Measurements from ENCODE around the gene ABCD3. TPM values are rescaled to one million over a fixed set of nuclear protein-coding genes. Genes with fewer than 3 reads are reported as not detected.

Gene ABCD3
- total and polyA plus RNA-seq, 7 donors: 15.8 to 48.5 (median 37.7) TPM

DNA sequence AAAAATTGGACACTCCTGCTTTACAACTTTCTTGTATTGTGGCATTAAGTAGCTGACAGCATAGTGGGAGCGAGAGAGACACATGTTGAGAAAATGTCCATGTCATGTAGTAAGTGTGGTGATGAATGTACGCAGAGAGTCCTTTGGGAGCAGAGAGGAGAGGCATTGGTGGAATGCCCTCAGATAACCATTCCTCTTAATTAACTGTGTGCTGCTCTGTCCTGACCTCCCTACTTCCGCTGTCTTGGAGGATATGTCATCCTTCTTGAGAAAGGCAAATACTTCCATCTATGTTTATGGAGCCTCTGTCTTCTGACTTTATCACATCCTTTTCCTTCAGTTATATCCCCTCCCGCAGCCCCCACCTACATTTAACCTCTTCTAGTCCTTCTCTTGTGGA, 85.0 kb downstream of the ABCD3 start:
- ATAC-seq: no peak

DNA sequence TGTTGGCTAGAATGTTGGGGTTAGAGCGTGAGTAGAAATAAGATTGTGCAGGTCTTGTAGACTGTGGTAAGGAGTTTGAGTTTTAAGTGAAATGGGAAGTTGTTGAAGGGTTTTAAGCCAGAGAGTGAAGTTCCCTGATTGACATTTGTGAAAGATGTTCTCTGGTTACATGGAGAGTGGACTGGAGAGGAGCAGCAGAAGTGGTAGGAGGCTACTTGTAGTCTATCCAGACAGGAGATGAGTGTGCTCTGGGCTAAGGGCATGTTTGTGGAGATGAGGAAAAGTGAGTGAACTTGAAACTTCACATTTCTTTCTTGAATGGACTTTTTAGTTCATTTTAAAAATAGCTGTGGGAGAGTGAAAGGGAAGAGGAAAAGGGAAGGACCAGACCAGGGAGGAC, 86.4 kb downstream of the ABCD3 start:
- Histone ChIP-seq H3K36me3 (ENCODE audit: insufficient read depth in 1 of 2, low read depth in 1 of 2) (peaks cover 3 to 68% of the 10 kb centered on the region in 2 donors), H3K27ac (no peak overlapping the region), H3K4me3 (no peak overlapping the region), H3K4me1 (no peaks in the 10 kb centered on the region), H3K9me3 (no peaks in the 10 kb centered on the region), H3K27me3 (ENCODE audit: insufficient read depth in 3 of 3, low read length in 2 of 3) (no peaks in the 10 kb centered on the region)
- intact Hi-C loops (cut with DNase I): no loop called here
- no peak for ATAC-seq
- WGBS, 3 donors: 96 to 100% (median 97%) methylated on average over 1 of the region's 1 CpG
- TF ChIP-seq, protein P1, sequence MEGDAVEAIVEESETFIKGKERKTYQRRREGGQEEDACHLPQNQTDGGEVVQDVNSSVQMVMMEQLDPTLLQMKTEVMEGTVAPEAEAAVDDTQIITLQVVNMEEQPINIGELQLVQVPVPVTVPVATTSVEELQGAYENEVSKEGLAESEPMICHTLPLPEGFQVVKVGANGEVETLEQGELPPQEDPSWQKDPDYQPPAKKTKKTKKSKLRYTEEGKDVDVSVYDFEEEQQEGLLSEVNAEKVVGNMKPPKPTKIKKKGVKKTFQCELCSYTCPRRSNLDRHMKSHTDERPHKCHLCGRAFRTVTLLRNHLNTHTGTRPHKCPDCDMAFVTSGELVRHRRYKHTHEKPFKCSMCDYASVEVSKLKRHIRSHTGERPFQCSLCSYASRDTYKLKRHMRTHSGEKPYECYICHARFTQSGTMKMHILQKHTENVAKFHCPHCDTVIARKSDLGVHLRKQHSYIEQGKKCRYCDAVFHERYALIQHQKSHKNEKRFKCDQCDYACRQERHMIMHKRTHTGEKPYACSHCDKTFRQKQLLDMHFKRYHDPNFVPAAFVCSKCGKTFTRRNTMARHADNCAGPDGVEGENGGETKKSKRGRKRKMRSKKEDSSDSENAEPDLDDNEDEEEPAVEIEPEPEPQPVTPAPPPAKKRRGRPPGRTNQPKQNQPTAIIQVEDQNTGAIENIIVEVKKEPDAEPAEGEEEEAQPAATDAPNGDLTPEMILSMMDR (IDR thresholded peaks at IDR 0.05): no peak
- DNase-seq: no peak

More for the DNA sequence above, 85.0 kb downstream of the ABCD3 start:
- intact Hi-C loops (cut with DNase I): no loop called here
- DNase-seq: no peak
- Histone ChIP-seq H3K4me3 (no peak overlapping the region), H3K27me3 (ENCODE audit: insufficient read depth in 3 of 3, low read length in 2 of 3) (no peaks in the 10 kb centered on the region), H3K9me3 (no peaks in the 10 kb centered on the region), H3K27ac (no peak overlapping the region), H3K4me1 (no peaks in the 10 kb centered on the region), H3K36me3 (ENCODE audit: insufficient read depth in 1 of 2, low read depth in 1 of 2) (peaks cover 3 to 83% of the 10 kb centered on the region in 2 donors)
- TF ChIP-seq, protein P1 (IDR thresholded peaks at IDR 0.05): no peak
- WGBS, 3 donors: 82 to 89% (median 83%) methylated on average over 4 of the region's 4 CpGs

DNA sequence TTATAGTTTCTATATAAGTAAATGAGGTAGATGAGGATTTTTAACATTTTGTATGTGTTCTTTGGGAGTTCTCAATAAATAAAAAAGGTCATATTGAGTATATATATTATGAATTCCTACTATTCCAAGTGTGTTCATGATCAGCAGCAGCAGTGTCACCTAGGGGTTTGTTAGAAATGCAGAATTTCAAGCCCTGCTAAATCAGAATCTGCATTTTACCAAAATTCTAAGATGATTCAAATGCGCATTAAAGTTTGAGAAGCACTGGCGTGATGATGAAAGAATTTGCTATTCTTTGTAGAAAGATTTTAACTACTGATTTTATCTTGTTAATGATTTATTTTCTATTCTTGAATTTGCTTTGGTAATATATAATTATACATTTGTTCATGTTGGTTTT, 94.6 kb downstream of the ABCD3 start:
- H3K4me3 ChIP-seq: no peak overlapping the region
- intact Hi-C loops (cut with DNase I): no loop called here
- ATAC-seq (no peak), DNase-seq (no peak)
- H3K36me3 ChIP-seq (ENCODE audit: insufficient read depth in 1 of 2, low read depth in 1 of 2): peaks cover 0 to 19% of the 10 kb centered on the region in 2 donors
- no peak overlapping the region for H3K27ac ChIP-seq
- TF ChIP-seq, protein P1 (IDR thresholded peaks at IDR 0.05): no peak
- H3K27me3 ChIP-seq (ENCODE audit: insufficient read depth in 3 of 3, low read length in 2 of 3): no peaks in the 10 kb centered on the region
- H3K4me1 ChIP-seq: no peaks in the 10 kb centered on the region
- no peaks in the 10 kb centered on the region for H3K9me3 ChIP-seq
- WGBS, 3 donors: 97 to 100% (median 100%) methylated on average over 2 of the region's 2 CpGs

DNA sequence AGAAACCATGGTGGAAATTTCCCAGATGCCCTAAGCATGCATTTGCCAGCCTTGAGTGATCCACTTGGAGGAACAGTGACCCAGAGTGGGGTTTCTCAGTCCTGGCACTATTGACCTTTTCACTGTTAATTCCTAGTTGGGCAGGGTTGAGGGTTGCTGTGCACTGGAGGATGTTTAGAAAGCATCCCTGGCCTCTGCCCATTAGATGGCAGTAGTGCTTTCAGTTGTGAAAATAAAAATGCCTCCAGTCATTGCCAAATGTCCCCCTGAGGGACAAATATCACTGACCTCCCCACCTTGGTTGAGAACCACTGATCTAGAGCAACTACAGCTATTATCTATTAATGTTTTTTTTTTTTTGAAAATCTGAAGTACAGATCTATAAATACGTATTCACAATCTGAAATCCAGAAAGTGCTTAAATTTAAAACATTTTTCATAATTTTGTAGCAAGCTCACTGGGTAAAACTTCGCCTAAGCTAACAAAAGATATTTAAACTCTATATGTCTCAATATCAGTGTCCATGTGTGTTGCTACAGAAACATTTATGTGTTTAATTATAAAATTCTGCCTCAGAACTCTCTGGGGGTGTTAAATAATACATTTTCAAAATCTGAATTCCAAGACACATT, 96.0 kb downstream of the ABCD3 start:
- peaks cover 0 to 24% of the 10 kb centered on the region in 2 donors for H3K36me3 ChIP-seq (ENCODE audit: insufficient read depth in 1 of 2, low read depth in 1 of 2)
- H3K4me3 ChIP-seq: no peak overlapping the region
- ATAC-seq (no peak), DNase-seq (no peak)
- no peaks in the 10 kb centered on the region for H3K9me3 ChIP-seq
- H3K27ac ChIP-seq: no peak overlapping the region
- TF ChIP-seq, protein P1 (IDR thresholded peaks at IDR 0.05): peak; percentile 42
- intact Hi-C loops (cut with DNase I): no loop called here
- no peaks in the 10 kb centered on the region for H3K4me1 ChIP-seq
- 71 to 98% (median 74%) methylated on average over 2 of the region's 2 CpGs for WGBS, 3 donors
- H3K27me3 ChIP-seq (ENCODE audit: insufficient read depth in 3 of 3, low read length in 2 of 3): no peaks in the 10 kb centered on the region
